ENCODE measurements around the gene SMG6.

DNA sequence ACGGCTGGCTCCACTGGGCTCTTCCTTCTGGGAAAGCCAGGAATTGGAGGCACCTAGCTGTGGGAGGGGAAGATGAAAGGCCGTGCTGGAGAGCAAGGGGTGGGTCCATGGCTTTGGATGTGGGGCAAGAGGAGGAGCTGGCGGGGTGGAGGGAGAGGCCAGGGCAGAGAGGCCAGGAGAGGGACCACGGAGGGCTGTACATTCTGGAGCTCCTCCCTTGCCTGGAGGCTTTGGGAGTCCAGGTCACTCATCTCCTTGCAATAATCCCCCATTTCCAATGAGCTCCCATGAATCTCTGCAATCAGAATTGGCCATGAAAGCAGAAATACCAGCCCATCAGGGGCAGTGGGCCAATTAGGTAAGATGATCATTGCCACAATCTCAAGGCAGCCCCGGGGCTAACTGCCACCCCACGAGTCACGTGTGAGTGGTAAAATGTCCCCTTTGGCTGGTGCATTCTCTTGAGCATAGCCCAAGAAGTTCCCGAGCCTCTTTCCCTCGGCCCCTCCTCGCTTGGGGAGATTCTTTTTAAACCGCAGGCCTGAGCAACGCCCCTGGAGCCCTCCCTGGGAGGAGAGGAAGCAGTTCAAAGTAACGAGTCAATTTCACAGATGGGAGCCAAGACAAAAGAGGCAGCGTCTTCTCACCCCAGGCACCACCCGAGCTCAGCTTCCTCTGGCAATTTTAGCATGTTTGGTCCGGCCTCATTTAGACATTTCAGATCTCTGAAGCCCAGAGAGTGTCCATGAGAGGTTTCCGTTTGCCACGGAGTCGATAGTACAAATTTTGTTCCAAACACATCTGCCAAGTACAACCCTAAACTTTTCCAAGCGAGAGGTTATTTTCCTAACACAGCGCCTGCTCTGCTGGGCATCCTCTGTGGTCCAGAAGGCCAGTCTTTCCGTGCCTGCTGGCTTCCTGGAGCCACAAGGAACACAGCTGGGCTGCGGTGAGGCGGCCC lies 291.9 kb downstream of the SMG6 start:
- TF ChIP-seq POLR2A (IDR thresholded peaks at IDR 0.05; ENCODE audit: low read length) (no peak), GATA1 (IDR thresholded peaks at IDR 0.05; ENCODE audit: low read depth, low read length) (no peak)

Measured in erythroblast (primary cell).